ENCODE measurements around the gene RPS6KA5. TPM values are rescaled to one million over a fixed set of nuclear protein-coding genes. Genes with fewer than 3 reads are reported as not detected.

RPS6KA5 gene
- total RNA-seq, 1 donor from 2014 or later: 12.8 TPM

- no peak overlapping the region for H3K4me3 Mint-ChIP-seq
- no peaks in the 10 kb centered on the region for H3K9me3 Mint-ChIP-seq
- TF ChIP-seq, protein P1, sequence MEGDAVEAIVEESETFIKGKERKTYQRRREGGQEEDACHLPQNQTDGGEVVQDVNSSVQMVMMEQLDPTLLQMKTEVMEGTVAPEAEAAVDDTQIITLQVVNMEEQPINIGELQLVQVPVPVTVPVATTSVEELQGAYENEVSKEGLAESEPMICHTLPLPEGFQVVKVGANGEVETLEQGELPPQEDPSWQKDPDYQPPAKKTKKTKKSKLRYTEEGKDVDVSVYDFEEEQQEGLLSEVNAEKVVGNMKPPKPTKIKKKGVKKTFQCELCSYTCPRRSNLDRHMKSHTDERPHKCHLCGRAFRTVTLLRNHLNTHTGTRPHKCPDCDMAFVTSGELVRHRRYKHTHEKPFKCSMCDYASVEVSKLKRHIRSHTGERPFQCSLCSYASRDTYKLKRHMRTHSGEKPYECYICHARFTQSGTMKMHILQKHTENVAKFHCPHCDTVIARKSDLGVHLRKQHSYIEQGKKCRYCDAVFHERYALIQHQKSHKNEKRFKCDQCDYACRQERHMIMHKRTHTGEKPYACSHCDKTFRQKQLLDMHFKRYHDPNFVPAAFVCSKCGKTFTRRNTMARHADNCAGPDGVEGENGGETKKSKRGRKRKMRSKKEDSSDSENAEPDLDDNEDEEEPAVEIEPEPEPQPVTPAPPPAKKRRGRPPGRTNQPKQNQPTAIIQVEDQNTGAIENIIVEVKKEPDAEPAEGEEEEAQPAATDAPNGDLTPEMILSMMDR (IDR thresholded peaks at IDR 0.05; ENCODE audit: unreplicated experiment): no peak
- H3K36me3 Mint-ChIP-seq: no peaks in the 10 kb centered on the region
- DNase-seq (ENCODE audit: low spot score in 2 of 2, unreplicated experiment in 2 of 2): no peak
- peaks cover 7% of the 10 kb centered on the region for H3K4me1 Mint-ChIP-seq
- no peaks in the 10 kb centered on the region for H3K27me3 Mint-ChIP-seq (ENCODE audit: low read depth)
- no peak overlapping the region for H3K27ac Mint-ChIP-seq
These were observed 50.3 kb downstream of the RPS6KA5 start for GRCh38 chr14:91010153-91010533.

DNA sequence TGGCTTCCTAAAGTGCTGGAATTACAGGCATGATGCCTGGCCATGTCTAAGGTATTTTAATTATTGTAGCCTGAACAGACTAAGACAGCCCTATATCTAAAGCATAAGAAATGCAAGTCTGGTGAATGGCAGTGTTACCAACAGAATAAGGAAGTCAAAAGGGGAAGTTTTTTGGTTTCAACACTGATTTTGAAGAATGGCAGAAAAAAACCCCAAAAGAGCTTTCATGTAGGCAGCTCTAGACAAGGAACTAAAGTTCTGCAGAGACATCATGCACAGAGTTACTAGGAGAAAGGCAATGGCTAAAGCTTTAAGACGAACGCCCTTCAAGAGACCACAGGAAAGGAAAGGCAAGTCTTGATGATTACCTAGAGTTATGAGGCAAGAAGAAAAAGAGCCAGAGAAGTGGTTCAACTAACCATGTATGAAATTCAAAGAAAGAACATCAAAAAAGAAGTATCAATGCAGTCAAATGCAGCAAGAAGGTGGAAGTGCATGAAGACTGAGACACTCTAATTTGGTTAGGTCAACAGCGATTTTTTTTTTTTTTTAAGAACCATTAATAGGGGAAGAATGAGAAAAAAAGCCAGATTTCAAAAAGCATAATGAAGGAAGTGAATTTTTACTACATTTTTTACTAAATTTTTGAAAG is 50.8 kb downstream of the RPS6KA5 start:
- H3K36me3 Mint-ChIP-seq: no peaks in the 10 kb centered on the region
- TF ChIP-seq, protein P1 (IDR thresholded peaks at IDR 0.05; ENCODE audit: unreplicated experiment): no peak
- H3K9me3 Mint-ChIP-seq: no peaks in the 10 kb centered on the region
- H3K27ac Mint-ChIP-seq: no peak overlapping the region
- no peak overlapping the region for H3K4me3 Mint-ChIP-seq
- no peak for DNase-seq (ENCODE audit: low spot score in 2 of 2, unreplicated experiment in 2 of 2)
- H3K4me1 Mint-ChIP-seq: peaks cover 7% of the 10 kb centered on the region
- no peaks in the 10 kb centered on the region for H3K27me3 Mint-ChIP-seq (ENCODE audit: low read depth)

GRCh38 chr14:91008759-91009409 is 51.6 kb downstream of the RPS6KA5 start:
- Mint-ChIP-seq H3K27me3 (ENCODE audit: low read depth) (no peaks in the 10 kb centered on the region), H3K36me3 (no peaks in the 10 kb centered on the region), H3K4me3 (no peak overlapping the region), H3K4me1 (peaks cover 7% of the 10 kb centered on the region), H3K9me3 (no peaks in the 10 kb centered on the region), H3K27ac (no peak overlapping the region)
- TF ChIP-seq, protein P1 (IDR thresholded peaks at IDR 0.05; ENCODE audit: unreplicated experiment): no peak
- no peak for DNase-seq (ENCODE audit: low spot score in 2 of 2, unreplicated experiment in 2 of 2)

DNA sequence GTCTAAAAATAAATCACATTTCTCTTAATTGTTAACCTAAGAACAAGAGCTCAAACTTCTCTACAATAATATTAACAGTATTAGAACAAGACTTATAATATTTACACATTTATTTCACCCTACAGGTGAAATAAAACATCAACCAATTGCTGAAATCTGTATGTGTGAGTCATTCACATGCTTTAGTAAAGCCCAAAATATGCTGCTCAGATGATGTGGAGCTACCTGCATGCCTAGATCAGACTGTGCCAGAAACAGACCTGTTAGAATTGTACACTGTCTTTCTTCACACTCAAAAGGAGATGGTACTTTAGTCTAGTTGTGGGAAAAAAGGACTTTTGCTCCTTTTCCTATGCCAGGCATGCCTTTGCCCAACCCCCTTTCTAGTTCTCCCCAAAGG is 54.7 kb downstream of the RPS6KA5 start:
- no peaks in the 10 kb centered on the region for H3K27me3 Mint-ChIP-seq (ENCODE audit: low read depth)
- H3K36me3 Mint-ChIP-seq: no peaks in the 10 kb centered on the region
- DNase-seq (ENCODE audit: low spot score in 2 of 2, unreplicated experiment in 2 of 2): no peak
- H3K27ac Mint-ChIP-seq: no peak overlapping the region
- TF ChIP-seq, protein P1 (IDR thresholded peaks at IDR 0.05; ENCODE audit: unreplicated experiment): no peak
- peaks cover 7% of the 10 kb centered on the region for H3K4me1 Mint-ChIP-seq
- H3K4me3 Mint-ChIP-seq: no peak overlapping the region
- H3K9me3 Mint-ChIP-seq: no peaks in the 10 kb centered on the region

DNA sequence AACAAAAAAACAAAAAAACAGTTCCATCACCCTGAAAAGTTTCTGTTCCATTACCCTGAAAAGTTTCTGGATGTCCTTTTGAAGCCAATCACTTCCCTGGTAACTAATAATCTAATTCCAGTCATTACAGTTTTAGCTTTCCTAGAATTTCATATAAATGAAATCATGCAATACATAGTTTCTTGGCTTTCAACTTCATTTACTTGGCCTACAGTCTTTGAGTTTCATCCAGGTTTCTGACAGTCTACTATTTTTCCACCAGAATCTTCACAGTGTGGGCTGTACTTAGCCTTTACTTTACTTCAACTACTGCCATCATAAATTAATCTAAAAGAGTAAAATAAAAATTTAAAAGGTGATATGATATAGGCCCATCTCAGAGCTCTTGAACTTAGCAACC is 55.5 kb downstream of the RPS6KA5 start:
- H3K4me1 Mint-ChIP-seq: peaks cover 7% of the 10 kb centered on the region
- no peak overlapping the region for H3K4me3 Mint-ChIP-seq
- no peak for DNase-seq (ENCODE audit: low spot score in 2 of 2, unreplicated experiment in 2 of 2)
- H3K36me3 Mint-ChIP-seq: no peaks in the 10 kb centered on the region
- TF ChIP-seq, protein P1 (IDR thresholded peaks at IDR 0.05; ENCODE audit: unreplicated experiment): no peak
- H3K27me3 Mint-ChIP-seq (ENCODE audit: low read depth): no peaks in the 10 kb centered on the region
- no peaks in the 10 kb centered on the region for H3K9me3 Mint-ChIP-seq
- H3K27ac Mint-ChIP-seq: no peak overlapping the region
